ENCODE results near the gene PLAC9.
A peak's percentile ranks its signal among the peaks of the same experiment; 100 is the strongest.
"Not testable (repeated sequence)": the region's sequence is repeated elsewhere in the genome, so short reads cannot be mapped to it uniquely, and the experiment has no call there.

The PLAC9 gene, protein sequence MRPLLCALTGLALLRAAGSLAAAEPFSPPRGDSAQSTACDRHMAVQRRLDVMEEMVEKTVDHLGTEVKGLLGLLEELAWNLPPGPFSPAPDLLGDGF

DNA sequence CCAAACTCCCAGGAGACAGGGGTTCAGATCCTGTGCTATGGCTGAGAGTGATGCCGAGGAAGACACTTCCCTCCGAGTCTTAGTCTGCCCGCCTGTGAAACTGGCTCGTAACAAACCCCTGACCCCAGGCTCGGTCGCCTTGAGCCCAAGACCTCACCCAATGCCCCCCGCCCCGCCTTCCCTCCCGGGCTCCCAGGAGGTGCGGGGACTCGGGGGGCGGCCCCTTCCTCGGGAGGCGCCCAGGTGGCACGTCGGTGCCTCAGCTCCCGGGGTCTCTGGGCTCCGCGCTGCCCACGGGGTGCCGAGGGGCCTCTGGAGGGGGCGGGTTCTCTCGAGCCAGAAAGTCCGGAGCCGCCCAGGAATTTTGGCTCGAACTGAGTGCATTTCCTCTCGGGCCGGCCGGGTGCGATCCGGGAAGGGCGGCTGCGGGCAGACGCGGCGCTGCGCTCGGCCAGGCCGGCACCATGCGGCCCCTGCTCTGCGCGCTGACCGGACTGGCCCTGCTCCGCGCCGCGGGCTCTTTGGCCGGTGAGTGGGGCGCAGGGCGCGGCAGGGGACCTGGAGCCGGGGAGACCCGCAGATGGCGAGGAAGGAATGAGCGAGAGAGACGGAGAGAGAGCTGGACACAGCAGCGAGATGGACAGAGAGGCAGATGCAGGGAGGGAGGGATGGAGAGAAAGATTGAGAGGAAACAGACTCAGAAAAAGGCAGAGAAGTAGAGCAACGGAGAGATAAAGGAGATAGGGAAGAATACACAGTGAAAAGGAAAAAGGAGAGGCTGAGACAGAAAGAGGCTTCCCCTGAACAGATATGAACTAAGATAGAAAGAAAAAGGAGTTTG lies at the start of gene PLAC9:
PLAC9 (plus strand) TSS at position 432 of the 841 bp plus-strand sequence; CDS start at position 465, 33 bp downstream.
- peak within 1 kb of the TSS; percentile 49 for H3K27ac ChIP-seq (ENCODE audit: low read depth, low read length)
- no peaks in the 10 kb centered on the region for H3K36me3 ChIP-seq (ENCODE audit: insufficient read depth, low read length)
- peak within 1 kb of the TSS; percentile 75 for H2AFZ ChIP-seq (ENCODE audit: low read length, unreplicated experiment)
- H3K4me1 ChIP-seq (ENCODE audit: control insufficient read depth, insufficient read depth, low read length, unreplicated experiment) = peaks cover 32% of the 10 kb centered on the region
- H3K27me3 ChIP-seq (ENCODE audit: insufficient read depth, low read length) = no peaks in the 10 kb centered on the region
- peak within 1 kb of the TSS; percentile 83 for H3K4me3 ChIP-seq (ENCODE audit: low read depth, low read length)
- H3K79me2 ChIP-seq (ENCODE audit: control insufficient read depth, insufficient read depth, low read length, unreplicated experiment) = peaks cover 5% of the 10 kb centered on the region

DNA sequence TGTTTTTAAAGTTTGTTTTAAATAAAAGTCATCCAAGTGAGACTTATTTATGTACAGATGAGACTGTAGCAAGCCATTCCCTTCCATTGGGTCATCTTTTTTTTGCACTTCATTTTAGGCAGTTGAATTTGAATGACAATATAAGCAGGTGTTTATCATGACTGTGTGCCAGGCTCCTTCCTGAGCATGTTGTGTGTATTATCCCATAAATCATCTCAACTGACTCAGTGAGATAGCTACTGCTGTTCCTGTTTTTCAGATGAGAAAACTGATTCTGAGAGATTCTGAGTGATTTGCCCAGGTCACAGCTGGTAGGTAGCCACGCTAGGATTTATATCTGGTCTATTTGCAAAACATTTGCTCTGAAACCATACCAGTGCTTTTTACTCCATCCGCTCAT lies 42.4 kb upstream of the PLAC9 start:
- Histone ChIP-seq H3K79me2 (ENCODE audit: control insufficient read depth, insufficient read depth, low read length, unreplicated experiment) (no peaks in the 10 kb centered on the region), H3K27ac (ENCODE audit: low read depth, low read length) (no peak overlapping the region), H3K27me3 (ENCODE audit: insufficient read depth, low read length) (no peaks in the 10 kb centered on the region), H3K4me3 (ENCODE audit: low read depth, low read length) (no peak overlapping the region), H3K36me3 (ENCODE audit: insufficient read depth, low read length) (no peaks in the 10 kb centered on the region; the same call in 1 of the 2 replicates), H3K4me1 (ENCODE audit: control insufficient read depth, insufficient read depth, low read length, unreplicated experiment) (no peaks in the 10 kb centered on the region), H2AFZ (ENCODE audit: low read length, unreplicated experiment) (no peak overlapping the region)

DNA sequence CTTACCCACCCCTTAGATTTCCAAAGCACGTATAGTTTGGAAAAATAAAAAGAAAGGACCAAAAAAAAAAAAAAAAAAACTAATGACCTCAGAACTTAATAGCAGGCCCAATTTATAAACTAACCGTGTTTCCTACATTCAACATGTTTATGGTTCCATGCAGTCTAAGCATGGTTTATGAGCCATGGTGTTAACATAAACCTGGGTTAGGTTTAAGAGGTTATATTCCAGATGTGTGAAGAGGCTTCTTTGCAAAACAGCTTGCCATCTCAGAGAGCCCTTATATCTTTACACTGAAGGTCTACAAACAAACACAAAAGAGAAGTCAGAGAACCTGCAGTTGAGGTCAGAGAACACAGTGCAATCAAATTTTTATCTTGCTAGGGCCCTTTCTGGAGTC lies 38.3 kb upstream of the PLAC9 start:
- Histone ChIP-seq H3K4me3 (ENCODE audit: low read depth, low read length) (no peak overlapping the region), H3K4me1 (ENCODE audit: control insufficient read depth, insufficient read depth, low read length, unreplicated experiment) (no peaks in the 10 kb centered on the region), H3K27me3 (ENCODE audit: insufficient read depth, low read length) (no peaks in the 10 kb centered on the region), H3K79me2 (ENCODE audit: control insufficient read depth, insufficient read depth, low read length, unreplicated experiment) (no peaks in the 10 kb centered on the region), H3K36me3 (ENCODE audit: insufficient read depth, low read length) (no peaks in the 10 kb centered on the region), H3K27ac (ENCODE audit: low read depth, low read length) (no peak overlapping the region), H2AFZ (ENCODE audit: low read length, unreplicated experiment) (no peak overlapping the region)

DNA sequence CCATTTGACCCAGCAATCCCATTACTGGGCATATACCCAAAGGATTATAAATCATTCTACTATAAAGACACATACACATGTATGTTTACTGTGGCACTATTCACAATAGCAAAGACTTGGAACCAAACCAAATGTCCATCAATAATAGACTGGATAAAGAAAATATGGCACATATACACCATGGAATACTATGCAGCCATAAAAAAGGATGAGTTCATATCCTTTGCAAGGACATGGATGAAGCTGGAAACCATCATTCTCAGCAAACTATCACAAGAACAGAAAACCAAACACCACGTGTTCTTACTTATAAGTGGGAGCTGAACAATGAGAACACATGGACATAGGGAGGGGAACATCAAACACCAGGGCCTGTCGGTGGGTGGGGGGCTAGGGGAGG lies 34.3 kb upstream of the PLAC9 start:
- not testable (repeated sequence) for H3K4me3 ChIP-seq (ENCODE audit: low read depth, low read length); H3K27me3 ChIP-seq (ENCODE audit: insufficient read depth, low read length); H3K79me2 ChIP-seq (ENCODE audit: control insufficient read depth, insufficient read depth, low read length, unreplicated experiment); H3K4me1 ChIP-seq (ENCODE audit: control insufficient read depth, insufficient read depth, low read length, unreplicated experiment); H2AFZ ChIP-seq (ENCODE audit: low read length, unreplicated experiment); H3K36me3 ChIP-seq (ENCODE audit: insufficient read depth, low read length); H3K27ac ChIP-seq (ENCODE audit: low read depth, low read length)

DNA sequence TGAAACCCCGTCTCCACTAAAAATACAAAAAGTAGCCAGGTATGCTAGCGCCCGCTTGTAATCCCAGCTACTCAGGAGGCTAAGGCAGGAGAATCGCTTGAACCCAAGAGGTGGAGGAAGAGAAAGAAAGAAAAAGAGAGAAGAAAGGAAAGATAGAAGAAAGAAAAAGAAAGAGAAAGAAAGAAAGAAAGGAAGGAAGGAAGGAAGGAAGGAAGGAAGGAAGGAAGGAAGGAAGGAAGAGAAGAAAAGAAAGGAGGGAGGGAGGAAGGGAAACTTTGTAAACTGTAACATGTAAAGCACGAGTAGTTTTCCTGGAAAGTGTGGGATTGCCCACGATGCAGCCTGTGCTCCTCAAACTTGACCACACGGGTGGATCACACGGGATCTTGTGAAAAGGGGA lies 33.2 kb upstream of the PLAC9 start:
- not testable (repeated sequence) for H3K27me3 ChIP-seq (ENCODE audit: insufficient read depth, low read length); H3K27ac ChIP-seq (ENCODE audit: low read depth, low read length); H2AFZ ChIP-seq (ENCODE audit: low read length, unreplicated experiment); H3K36me3 ChIP-seq (ENCODE audit: insufficient read depth, low read length); H3K4me1 ChIP-seq (ENCODE audit: control insufficient read depth, insufficient read depth, low read length, unreplicated experiment); H3K79me2 ChIP-seq (ENCODE audit: control insufficient read depth, insufficient read depth, low read length, unreplicated experiment); H3K4me3 ChIP-seq (ENCODE audit: low read depth, low read length)

DNA sequence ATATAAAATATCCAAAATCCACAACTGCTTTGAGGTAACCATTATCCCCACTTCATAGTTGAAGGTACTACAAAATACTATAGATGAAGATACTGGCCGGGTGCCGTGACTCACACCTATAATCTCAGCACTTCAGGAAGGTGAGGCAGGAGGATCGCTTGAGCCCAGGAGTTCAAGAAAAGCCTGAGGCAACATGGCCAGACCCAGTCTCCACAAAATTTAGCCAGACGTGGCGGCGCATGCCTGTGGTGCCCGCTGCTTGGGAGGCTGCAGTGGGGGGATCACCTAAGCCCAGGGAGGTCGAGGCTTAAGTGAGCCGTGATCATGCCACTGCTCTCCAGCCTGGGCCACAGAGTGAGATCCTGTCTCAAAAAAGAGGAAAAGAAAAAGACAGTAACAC lies 32.4 kb upstream of the PLAC9 start:
- Histone ChIP-seq H2AFZ (ENCODE audit: low read length, unreplicated experiment) (no peak overlapping the region), H3K4me3 (ENCODE audit: low read depth, low read length) (no peak overlapping the region), H3K79me2 (ENCODE audit: control insufficient read depth, insufficient read depth, low read length, unreplicated experiment) (no peaks in the 10 kb centered on the region), H3K36me3 (ENCODE audit: insufficient read depth, low read length) (no peaks in the 10 kb centered on the region), H3K27ac (ENCODE audit: low read depth, low read length) (no peak overlapping the region), H3K4me1 (ENCODE audit: control insufficient read depth, insufficient read depth, low read length, unreplicated experiment) (peaks cover 16% of the 10 kb centered on the region), H3K27me3 (ENCODE audit: insufficient read depth, low read length) (no peaks in the 10 kb centered on the region)

DNA sequence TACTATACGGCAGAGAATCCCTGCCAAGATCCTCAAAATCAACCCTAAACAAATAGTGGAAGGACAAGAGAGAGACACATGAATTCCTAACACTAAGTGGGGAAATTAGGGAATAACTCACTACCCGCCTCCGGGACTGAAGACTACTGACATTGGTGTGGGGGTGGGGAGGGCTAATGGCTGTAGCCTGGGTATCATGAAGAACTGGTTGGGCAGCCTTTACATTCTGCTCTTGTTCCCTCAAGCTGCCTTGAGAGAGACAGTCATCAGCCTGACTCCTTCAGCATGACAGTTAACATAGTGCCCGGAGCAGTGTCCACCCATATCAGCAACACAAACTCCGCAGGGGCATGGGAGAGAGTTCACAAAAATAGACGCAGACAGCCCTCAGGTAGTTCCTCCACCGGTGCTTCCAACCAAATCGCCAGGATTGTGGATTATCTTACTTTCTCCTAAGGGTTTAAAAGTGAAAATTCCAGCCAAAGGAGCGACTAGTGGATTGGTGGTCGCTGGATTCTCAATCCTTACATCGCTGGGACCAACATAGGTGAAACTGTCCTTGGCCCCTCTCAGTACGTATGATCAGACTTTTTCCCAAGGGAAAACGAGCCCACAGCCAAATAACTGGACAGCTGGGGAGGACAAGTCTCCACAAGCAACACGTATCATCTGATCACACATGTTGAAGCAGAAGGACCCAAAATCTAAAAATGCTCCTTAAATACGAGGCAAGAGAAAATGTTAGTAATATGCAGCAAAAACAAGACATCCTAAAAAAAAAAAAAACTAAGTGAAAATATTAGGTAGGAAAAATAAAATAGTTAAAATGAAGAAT lies 31.5 kb upstream of the PLAC9 start:
- H3K4me1 ChIP-seq (ENCODE audit: control insufficient read depth, insufficient read depth, low read length, unreplicated experiment) = peaks cover 21% of the 10 kb centered on the region
- H3K4me3 ChIP-seq (ENCODE audit: low read depth, low read length) = no peak overlapping the region
- H3K27me3 ChIP-seq (ENCODE audit: insufficient read depth, low read length) = no peaks in the 10 kb centered on the region
- H3K27ac ChIP-seq (ENCODE audit: low read depth, low read length) = no peak overlapping the region
- no peaks in the 10 kb centered on the region for H3K36me3 ChIP-seq (ENCODE audit: insufficient read depth, low read length)
- no peaks in the 10 kb centered on the region for H3K79me2 ChIP-seq (ENCODE audit: control insufficient read depth, insufficient read depth, low read length, unreplicated experiment)
- H2AFZ ChIP-seq (ENCODE audit: low read length, unreplicated experiment) = no peak overlapping the region

DNA sequence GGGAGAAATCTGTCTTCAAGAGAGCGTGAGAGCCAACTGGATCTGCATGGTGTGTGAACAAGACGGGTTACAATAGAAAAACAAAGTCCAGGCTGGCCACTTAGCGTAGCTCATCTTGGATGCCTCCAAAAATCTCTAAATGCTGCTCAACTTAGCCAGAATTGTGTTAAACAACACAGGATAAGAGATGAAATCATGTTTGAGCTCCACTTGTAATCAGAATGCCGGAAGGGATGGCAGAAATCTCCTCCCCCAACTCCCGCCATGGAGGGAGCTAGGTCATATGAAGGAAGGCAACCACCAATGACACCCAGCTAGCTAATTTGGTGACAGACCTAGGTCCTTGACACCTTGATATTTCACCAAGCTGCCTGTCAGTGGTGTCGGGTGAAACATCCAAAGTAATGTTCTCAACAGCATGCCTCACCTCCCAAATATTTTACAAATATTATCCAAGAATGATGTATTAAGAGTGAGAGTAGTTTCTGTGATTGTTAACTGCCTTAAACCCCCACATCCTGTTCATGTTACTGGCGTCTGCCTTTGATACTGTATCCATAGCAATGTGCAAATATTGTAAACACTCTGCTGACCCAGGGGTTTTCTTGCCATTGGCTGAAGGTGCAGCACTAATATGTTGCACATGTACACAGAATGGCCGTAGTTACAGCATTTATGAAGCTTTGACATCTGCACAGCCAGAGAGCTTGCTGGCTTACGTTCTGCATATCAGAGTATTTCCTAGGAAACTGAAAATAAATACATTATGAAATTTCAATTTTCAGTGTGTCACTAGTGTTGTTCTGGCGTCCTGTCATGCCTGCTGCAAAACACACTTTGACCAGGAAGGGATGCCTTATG lies 28.2 kb upstream of the PLAC9 start:
- Histone ChIP-seq H3K4me1 (ENCODE audit: control insufficient read depth, insufficient read depth, low read length, unreplicated experiment) (peaks cover 21% of the 10 kb centered on the region), H3K36me3 (ENCODE audit: insufficient read depth, low read length) (no peaks in the 10 kb centered on the region), H3K27me3 (ENCODE audit: insufficient read depth, low read length) (no peaks in the 10 kb centered on the region), H3K27ac (ENCODE audit: low read depth, low read length) (peak overlapping the region; percentile 79), H2AFZ (ENCODE audit: low read length, unreplicated experiment) (peak overlapping the region; percentile 26), H3K79me2 (ENCODE audit: control insufficient read depth, insufficient read depth, low read length, unreplicated experiment) (no peaks in the 10 kb centered on the region), H3K4me3 (ENCODE audit: low read depth, low read length) (peak overlapping the region; percentile 18)

DNA sequence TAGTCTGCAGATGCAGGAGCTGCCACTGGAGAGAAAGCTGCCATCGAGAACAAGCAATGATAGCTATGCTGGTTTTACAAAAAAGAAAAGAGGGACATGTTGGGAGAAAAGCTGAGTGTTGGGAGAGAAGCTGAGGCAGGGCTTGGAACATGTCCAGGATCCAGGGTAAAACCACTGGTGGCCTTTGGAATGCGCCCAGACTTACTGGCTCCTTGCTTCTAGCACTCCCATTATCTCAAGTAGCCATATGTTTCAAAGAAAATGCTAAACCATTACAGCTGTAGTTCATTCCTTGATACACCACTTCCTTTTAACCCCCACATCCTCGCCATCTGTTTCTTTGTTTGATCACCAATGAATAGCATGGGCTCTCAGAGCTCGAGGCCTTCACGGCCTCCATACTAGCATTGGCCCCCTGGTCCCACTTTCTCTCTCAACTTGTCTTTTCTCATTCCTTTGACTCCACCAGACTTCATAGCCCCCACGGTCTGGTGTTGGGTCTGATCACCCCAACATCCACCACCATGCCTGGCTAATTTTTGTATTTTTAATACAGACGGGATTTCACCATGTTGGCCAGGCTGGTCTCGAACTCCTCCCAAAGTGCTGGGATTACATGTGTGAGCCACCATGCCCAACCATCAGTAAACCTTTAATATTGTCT lies 23.8 kb upstream of the PLAC9 start:
- no peaks in the 10 kb centered on the region for H3K36me3 ChIP-seq (ENCODE audit: insufficient read depth, low read length)
- H3K27ac ChIP-seq (ENCODE audit: low read depth, low read length) = no peak overlapping the region
- no peak overlapping the region for H2AFZ ChIP-seq (ENCODE audit: low read length, unreplicated experiment)
- H3K27me3 ChIP-seq (ENCODE audit: insufficient read depth, low read length) = no peaks in the 10 kb centered on the region
- H3K4me3 ChIP-seq (ENCODE audit: low read depth, low read length) = no peak overlapping the region
- no peaks in the 10 kb centered on the region for H3K79me2 ChIP-seq (ENCODE audit: control insufficient read depth, insufficient read depth, low read length, unreplicated experiment)
- peaks cover 19% of the 10 kb centered on the region for H3K4me1 ChIP-seq (ENCODE audit: control insufficient read depth, insufficient read depth, low read length, unreplicated experiment)

DNA sequence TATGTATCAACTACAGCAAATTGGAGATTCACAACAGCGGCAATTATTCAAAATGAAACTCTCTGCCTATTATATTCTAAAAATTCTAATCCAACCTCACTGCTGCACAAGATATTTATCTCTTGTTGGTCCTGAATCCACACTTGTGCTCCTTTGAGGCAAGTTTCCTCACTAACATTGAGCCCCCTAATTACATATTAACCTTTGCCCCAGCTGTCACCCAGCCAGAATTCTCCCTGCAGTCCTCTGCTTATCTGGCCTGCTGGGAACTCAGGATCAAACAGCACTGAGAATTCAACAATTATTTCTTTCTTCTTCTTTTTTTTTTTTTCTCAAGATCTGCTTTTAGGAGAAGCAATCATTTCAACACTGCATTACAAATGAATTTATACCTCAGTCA lies 21.5 kb upstream of the PLAC9 start:
- Histone ChIP-seq H3K27ac (ENCODE audit: low read depth, low read length) (no peak overlapping the region), H3K79me2 (ENCODE audit: control insufficient read depth, insufficient read depth, low read length, unreplicated experiment) (no peaks in the 10 kb centered on the region), H3K36me3 (ENCODE audit: insufficient read depth, low read length) (no peaks in the 10 kb centered on the region), H3K4me3 (ENCODE audit: low read depth, low read length) (no peak overlapping the region; the same call in 1 of the 2 replicates), H3K27me3 (ENCODE audit: insufficient read depth, low read length) (no peaks in the 10 kb centered on the region), H2AFZ (ENCODE audit: low read length, unreplicated experiment) (peak overlapping the region; percentile 45), H3K4me1 (ENCODE audit: control insufficient read depth, insufficient read depth, low read length, unreplicated experiment) (no peaks in the 10 kb centered on the region)
